Progenitor cell of endocrine pancreas (in vitro differentiated cells): ENCODE data around the gene NANS. TPM values are rescaled to one million over a fixed set of nuclear protein-coding genes. Genes with fewer than 3 reads are reported as not detected.
A peak's percentile ranks its signal among the peaks of the same experiment; 100 is the strongest.
"Not testable (repeated sequence)": the region's sequence is repeated elsewhere in the genome, so short reads cannot be mapped to it uniquely, and the experiment has no call there.

Experiments
- DNase-seq: peaks from one replicate; pipeline ENCODE4 v3.0.0; 2021; ENCODE audit warnings: low spot score; ENCODE audit not compliant: unreplicated experiment
- H3K27ac Mint-ChIP-seq: 2 replicates; pipeline ENCODE4 v1.8.0; 2021; ENCODE audit warnings: mild to moderate bottlenecking, moderate library complexity, mixed read lengths
- H3K27me3 Mint-ChIP-seq: 2 replicates; pipeline ENCODE4 v1.8.0; 2021; ENCODE audit warnings: mixed read lengths
- H3K36me3 Mint-ChIP-seq: 2 replicates; pipeline ENCODE4 v1.8.0; 2022; ENCODE audit warnings: mixed read lengths; ENCODE audit not compliant: insufficient read depth
- H3K4me1 Mint-ChIP-seq: 2 replicates; pipeline ENCODE4 v1.8.0; 2021; ENCODE audit warnings: low read depth, mixed read lengths
- H3K4me3 Mint-ChIP-seq: 2 replicates; pipeline ENCODE4 v1.8.0; 2021; ENCODE audit warnings: low read depth, mild to moderate bottlenecking, moderate library complexity, mixed read lengths
- H3K9me3 Mint-ChIP-seq: 2 replicates; pipeline ENCODE4 v1.8.0; 2021; ENCODE audit warnings: low read depth, mixed read lengths
- CTCF ChIP-seq: fragments of 200-600 bp; sonication (generic); IDR thresholded peaks from one replicate; pipeline ENCODE4 v1.5.0; 2021; ENCODE audit warnings: antibody characterized with exemption, mild to moderate bottlenecking; ENCODE audit not compliant: unreplicated experiment
- total RNA-seq: library from RNA; stranded (reverse); gene quantifications from 2 replicates; pipeline ENCODE4 v1.2.1, GENCODE V29; 2021

NANS gene
- total RNA-seq, 1 donor from 2014 or later = 31.9 TPM

- peak within 1 kb of the TSS; percentile 70 for H3K4me3 Mint-ChIP-seq
- no peak for TF ChIP-seq CTCF
- peak; percentile 39 for DNase-seq
- no peaks in the 10 kb centered on the region for H3K9me3 Mint-ChIP-seq
- peaks cover 19% of the 10 kb centered on the region for H3K27me3 Mint-ChIP-seq
- no peaks in the 10 kb centered on the region for H3K36me3 Mint-ChIP-seq
- peak within 1 kb of the TSS; percentile 33 for H3K27ac Mint-ChIP-seq
- H3K4me1 Mint-ChIP-seq = peaks cover 5% of the 10 kb centered on the region
Observed at GRCh38 chr9:98118640-98119601, 62.4 kb downstream of the NANS start, which contains the start of gene TRIM14. Gene TRIM14, minus strand, starts transcription at chr9:98119222. Its CDS starts 34 bp downstream, at chr9:98119188.

- Mint-ChIP-seq H3K9me3 (no peaks in the 10 kb centered on the region), H3K36me3 (no peaks in the 10 kb centered on the region), H3K27me3 (peaks cover 19% of the 10 kb centered on the region), H3K27ac (no peak overlapping the region), H3K4me3 (peak overlapping the region; percentile 8), H3K4me1 (peaks cover 5% of the 10 kb centered on the region)
- no peak for TF ChIP-seq CTCF
- DNase-seq = no peak
Observed at GRCh38 chr9:98120476-98120875, 63.9 kb downstream of the NANS start.

GRCh38 chr9:98121058-98121457 is 64.5 kb downstream of the NANS start:
- no peaks in the 10 kb centered on the region for H3K9me3 Mint-ChIP-seq
- DNase-seq = no peak
- no peak overlapping the region for H3K4me3 Mint-ChIP-seq
- TF ChIP-seq CTCF = no peak
- no peaks in the 10 kb centered on the region for H3K36me3 Mint-ChIP-seq
- peaks cover 5% of the 10 kb centered on the region for H3K4me1 Mint-ChIP-seq
- no peak overlapping the region for H3K27ac Mint-ChIP-seq
- H3K27me3 Mint-ChIP-seq = peaks cover 19% of the 10 kb centered on the region

GRCh38 chr9:98124091-98124490 is 67.6 kb downstream of the NANS start:
- H3K4me1 Mint-ChIP-seq, H3K36me3 Mint-ChIP-seq, H3K27ac Mint-ChIP-seq, H3K9me3 Mint-ChIP-seq, DNase-seq, H3K4me3 Mint-ChIP-seq: not testable (repeated sequence)
- peaks cover 14% of the 10 kb centered on the region for H3K27me3 Mint-ChIP-seq

- DNase-seq = no peak
- H3K4me1 Mint-ChIP-seq = no peaks in the 10 kb centered on the region
Observed at GRCh38 chr9:98124637-98125426, 68.3 kb downstream of the NANS start.

More at GRCh38 chr9:98124637-98125426, 68.3 kb downstream of the NANS start:
- Mint-ChIP-seq H3K4me3 (no peak overlapping the region), H3K9me3 (no peaks in the 10 kb centered on the region), H3K27me3 (peaks cover 9% of the 10 kb centered on the region), H3K27ac (no peak overlapping the region), H3K36me3 (no peaks in the 10 kb centered on the region)
- no peak for TF ChIP-seq CTCF
